Embryonic facial prominence (tissue), 1 donor: Measurements from ENCODE around the gene DSC3.

Source experiments
- DNase-seq: peaks from one replicate; pipeline ENCODE4 v3.0.0-alpha.2; 2016; ENCODE audit errors: extremely low spot score

DSC3 gene

DNA sequence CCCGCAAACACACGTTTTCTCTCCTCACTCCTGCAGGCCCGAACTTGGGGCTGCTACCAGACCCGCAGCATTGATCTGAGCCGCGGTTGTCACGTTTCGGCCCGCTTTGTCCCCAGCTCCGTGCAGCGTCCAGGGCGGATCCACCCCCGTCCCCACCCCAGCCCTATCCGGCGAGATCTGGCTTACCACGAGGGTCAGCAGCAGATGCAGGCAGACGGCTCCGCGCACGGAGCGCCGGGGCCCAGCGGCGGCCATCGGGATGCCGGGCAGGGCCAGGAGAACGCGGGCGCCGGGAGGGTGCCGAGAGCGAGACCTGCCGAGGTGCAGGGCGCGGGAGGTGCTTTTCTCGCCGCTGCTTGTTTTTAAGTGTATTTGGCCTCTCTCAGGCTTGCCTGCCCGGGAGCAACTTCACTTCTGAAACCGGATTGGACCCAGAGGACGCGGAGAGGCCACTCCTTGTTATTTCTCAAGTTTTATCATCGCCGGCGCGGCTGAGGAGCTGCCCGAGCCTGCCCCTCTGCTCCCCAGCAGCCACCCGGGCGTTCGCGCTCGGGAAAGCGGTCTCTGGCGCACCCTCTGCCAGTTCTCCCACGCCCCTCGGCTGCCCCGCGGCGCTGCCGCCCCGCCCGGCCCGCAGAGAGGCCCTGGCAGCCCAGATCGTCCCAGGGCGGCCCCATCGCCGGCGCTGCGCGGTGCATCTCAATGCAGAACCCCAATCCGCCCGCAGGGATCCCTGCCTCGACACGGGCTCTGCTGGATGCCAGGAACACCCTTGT is at the start of gene DSC3:
DSC3 (minus strand) TSS at position 337 of the 776 bp plus-strand sequence; CDS start at position 255, 82 bp downstream.
- DNase-seq: peak; percentile 13

DNA sequence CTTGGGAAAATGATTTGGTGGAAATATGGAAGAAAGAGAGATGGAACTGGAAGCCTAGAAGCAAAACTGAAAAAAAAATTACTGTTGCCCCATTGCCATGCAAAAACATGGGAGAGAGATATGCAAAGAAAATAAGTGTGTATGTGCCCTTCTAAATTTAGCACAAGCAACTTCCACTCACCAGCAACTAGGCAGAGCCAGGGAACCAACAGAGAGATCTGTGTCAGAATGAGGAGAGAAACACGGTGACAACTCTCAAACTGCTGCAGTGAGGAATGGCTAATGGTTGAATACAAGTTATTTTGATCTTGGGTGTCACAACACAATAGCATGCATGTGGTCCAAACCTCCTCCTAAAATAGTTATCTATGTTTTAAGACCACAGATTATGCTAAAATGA is 48.8 kb upstream of the DSC3 start:
- DNase-seq: no peak

DNA sequence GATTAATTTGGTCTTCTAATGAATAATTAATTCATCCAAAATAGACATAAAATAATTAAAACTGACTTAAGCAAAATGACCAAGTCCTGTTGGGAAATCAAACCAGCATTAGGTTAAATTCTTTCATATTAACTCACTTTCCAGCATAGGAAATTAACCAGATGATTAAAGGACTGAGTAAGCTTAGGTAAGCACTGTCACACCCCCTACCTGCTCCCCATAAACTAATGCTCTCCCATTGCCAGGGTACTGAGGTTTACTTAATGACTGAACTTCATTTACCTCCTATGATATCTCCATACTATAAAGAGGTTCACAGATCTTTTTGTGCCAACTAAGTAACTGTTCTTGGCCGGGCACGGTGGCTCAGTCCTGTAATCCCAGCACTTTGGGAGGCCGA is 46.0 kb upstream of the DSC3 start:
- DNase-seq: no peak

DNA sequence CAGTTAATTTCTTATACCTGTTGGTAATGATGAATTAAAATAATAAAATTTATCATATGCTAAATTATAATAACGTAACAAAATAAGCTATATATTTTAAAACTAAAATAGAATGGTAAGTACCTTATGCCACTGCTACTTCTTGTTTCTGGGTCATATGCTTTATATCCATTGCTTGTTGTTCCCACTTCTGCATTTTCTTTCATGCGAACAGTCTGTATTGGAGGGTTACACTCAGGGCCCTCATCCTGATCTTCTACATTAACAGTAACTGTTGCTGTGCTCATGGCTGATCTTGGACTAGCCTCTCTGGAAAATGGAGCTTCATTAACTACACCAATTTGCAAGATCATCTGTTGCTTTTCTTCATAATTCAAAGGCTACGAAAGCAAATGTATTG is 37.4 kb upstream of the DSC3 start:
- no peak for DNase-seq

DNA sequence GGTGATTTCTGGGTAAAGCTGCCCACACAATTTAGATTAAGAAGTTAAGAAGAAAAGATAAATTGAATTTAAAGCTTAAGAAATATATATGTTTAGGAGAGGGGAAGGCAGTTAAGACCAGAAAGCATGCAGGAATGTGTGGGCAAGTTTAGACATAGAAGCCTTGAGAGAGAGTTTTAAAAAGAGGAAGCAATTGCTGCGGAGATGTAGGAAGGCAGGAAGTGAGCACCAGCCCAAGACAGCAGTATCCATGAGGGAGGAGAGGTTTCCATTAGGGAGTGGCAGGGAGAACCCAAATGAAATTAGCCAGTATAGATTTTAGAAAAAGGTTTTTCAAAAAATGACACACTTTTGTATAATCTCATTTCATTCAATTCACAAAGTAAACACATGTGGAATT is 35.3 kb upstream of the DSC3 start:
- no peak for DNase-seq

DNA sequence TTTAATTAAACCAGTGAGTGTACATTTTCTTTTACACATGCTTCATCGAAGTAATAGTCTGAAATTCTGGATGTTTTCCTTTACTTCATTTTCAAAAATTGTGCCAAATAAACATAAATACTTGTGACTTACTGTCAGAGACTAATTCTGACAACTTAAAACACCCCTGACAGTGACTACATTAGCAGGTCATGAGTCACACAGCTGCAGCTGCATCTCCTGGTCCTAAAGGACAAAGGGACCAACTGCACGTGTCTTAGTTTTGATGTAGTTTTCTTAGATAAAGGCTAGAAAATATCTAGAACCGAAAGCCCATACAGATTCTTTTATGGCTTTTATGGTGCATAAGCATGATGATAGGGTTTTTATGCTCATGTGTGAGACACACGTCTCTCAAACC is 29.6 kb upstream of the DSC3 start:
- DNase-seq: no peak

DNA sequence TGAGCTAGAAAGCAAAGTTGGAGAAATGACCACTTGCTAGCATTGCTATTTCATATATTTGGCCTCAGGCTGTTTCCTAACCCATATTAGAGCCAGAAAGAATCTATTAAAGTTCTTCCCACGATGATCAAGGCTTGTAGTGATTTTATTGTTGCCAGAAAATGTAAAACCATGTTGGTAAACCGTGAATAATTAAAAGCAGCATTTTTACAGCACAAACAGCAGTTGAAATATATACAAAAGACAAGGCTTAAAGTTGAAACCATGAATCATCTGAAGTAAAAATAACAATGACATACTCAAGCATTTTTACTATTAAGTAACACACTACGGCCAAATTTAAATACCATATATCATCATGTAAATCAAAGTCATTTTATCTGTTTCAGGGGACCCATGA is 27.7 kb upstream of the DSC3 start:
- DNase-seq: peak; percentile 9

DNA sequence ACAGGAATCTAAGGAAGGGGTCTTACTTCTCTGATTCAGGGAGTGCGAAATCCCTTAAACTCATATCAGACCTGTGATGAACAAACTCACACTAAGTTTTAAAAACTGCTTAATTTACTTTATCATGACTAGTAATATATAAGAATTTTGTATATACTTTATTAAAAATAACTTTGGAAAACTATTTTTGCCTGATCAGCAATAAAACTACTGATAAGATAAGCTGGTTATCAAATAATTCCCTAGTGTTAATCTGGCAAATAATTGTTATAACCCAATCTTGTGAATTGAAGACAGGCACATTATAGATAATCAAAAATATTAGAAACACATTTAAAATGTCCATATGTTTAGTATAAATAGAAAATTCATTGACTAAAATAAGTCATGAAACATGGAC is 23.7 kb upstream of the DSC3 start:
- DNase-seq: no peak

DNA sequence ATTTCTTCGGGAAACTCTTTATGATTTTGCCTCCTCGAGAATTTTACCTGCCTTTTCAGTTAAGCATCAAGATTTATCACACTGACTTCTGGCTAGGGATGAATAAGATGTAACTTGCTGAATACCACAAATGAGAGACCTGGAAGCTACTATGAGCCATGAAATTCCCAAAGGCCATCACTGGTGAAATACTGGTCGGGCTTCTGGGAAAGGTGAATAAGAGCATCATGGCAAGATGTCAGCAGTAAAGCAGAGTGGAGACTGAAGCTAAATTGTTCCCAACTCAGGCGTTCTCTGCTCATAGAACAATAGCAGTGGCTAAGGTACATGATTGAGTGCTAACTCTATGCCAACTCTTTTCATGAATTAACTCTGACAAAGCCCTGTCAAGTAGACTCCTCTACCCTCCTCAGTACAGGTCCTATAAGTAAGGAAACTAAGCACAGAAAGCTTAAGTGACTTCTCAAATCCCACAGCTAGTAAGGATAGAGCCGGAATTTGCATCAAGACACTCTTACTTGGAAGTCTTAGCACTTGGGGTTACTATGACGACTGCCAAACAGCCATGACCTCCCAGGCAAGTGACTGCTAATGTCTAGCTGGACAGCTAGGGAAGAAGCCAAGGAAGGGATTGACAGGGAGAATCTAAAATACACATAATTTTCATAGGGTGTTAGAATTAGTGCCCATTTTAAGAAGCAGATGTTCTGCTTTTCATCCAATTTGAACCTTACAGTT is 22.7 kb upstream of the DSC3 start:
- DNase-seq: no peak

DNA sequence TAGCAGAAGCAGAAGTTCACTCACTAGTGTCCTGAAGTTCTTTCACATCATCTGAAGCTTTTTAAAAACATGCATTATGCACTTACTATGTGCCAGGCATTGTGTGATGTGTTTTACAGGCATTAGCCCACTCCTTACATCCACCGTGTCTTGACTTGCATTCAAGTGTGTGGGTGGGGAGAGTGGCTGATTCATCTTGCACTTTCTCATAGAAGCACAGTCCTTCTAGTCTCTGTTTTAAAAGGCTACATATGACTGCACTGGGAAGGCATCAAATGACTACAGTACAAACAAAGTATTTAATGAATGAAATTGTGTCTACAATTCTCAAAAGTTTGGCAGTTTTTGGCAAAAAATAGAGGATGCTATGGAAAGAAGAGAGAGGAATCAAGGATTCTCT is 21.6 kb upstream of the DSC3 start:
- DNase-seq: no peak

DNA sequence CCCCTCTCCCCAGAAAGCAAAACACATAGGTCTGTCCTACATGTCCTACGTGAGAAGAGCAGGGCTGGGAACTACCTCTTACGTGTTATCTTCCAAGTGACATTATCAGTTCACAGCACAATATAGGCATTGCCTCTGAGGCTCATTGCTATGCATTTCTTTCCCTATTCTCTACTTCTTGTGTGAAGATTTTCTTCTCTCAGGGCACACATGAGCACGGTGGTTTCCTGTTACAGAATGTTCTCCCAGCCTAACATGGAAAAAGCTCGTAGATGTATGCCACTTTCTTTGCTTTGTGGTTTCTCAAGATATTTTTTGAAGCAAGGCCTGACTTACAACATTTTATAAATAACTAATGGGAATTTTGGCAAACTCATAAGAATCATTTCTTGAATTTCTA is 19.4 kb upstream of the DSC3 start:
- no peak for DNase-seq

DNA sequence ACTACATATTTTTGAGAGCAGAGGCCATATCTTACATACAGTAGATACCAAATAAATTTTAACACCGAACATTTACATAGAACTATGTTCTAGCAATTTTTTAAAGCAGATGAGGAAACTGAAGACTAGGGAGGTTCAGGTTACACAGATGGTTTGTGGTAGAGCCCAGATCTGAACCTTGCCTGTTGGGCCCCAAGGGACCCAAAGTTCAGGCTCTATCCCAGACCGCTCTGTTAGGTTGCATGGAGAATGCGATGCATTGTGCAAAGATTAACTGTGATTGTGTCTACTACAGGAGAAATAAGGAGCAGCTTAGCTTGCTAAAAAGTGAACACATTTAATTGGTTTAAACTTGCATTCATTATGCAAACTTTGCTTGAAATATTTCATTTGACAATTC is 16.4 kb upstream of the DSC3 start:
- DNase-seq: no peak

DNA sequence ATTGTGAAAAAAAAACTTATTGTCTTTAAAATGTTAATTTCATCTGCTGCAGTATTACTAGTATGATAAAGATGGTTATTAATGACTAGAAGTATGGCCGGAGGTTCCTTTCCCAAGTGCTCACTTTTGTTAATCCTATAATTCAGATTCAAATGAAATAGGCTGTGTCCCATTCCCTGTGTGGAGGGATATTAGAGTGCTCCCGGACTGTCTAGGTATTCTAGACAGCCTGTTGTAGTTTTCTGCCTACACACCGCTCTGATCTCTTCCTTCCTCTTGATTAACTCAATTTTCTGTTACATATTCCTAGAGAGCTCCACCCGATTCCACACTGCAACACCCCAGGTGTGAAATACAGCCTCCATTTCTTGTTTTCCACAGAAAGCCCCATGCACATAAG is 15.4 kb upstream of the DSC3 start:
- DNase-seq: no peak

DNA sequence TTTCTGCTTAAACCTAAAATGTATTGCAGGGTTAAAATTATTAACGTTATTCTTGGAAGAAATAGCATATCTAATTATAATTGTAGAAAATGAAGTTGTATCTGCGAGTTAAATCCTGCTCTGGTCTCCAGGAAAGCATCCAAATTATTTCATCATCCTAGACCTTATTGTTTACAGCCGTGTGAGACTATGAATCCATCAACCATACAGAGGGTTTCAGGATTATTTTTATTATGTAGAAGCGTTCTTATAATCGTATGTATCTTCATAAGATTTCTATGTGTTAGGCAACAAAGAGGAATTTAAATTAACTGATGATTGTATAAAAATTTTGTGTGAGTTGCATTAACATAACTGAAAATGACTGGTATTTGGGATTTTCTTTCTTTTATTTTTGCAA is 14.5 kb upstream of the DSC3 start:
- no peak for DNase-seq

DNA sequence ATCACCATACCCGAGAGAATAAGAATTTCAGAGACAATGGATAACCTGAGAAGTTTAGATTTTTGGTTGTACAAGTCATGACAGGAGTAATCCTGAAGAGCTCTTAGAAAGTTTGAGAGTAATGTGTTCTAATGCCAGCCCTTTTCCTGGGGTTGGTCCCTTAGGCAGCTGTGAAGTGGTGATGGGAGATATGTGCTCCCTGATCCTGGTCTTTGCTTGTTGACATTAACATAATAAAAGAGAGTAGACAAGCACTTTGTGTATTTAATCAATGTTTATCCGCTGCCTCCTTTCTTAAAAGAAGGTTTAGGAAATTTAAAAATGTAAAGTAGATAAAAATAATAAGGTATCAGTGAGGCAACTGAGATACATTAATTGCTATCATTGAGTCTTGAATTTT is 13.8 kb upstream of the DSC3 start:
- no peak for DNase-seq

DNA sequence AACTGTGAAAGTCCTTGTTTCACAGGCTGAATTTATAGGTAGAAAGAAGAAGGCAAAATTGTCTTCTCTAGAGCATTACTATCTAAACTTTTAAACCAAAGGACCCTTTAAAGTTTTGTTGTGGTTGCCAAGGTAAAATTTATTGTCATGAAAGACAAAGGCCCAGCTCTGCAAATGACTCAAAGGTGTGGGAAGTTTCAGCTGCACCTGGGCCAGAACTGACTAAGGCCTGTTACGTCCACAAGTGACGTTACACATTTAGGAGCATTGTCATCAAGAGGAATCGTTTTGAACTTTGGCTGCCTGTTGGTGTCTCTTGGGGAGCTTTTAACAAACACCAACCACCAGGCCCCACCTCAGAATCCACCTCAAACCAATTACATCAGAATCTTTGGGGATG is 8.1 kb upstream of the DSC3 start:
- no peak for DNase-seq

DNA sequence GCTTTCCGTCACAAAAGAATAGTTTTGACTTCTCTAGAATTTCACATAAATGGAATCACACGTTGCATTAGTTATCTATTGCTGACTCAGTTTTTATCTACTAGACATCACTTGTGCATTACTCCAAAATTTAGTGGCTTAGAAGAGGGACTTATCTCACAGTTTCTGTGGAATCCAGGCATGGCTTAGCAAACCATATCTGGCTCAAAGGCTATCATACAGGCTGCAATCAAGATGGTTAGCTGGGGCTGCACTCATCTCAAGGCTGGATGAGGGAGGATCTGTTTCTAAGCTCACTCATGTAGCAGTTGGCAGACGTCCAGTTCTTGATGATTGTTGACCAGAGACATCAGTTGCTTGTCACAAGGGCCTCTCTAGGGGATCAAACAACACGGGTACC is 6.6 kb upstream of the DSC3 start:
- no peak for DNase-seq

DNA sequence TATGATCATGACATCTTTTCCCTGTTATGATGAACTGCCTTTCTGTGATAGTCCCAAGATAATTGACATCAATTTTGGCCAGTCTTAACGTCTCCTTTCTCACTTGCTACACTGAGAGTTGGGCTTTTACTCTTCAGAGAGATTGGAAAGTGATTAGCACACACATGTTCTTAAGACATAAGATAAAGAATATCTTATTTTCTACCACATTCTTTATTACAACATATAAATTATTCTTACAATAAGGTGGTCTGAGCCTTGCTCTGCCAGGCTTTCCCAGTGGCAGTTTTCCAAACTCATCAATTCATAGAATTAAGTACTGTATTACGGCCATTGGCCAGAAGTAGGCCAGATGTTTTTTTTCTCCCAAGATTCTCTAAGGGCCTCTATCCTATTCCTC is 5.7 kb upstream of the DSC3 start:
- DNase-seq: no peak

DNA sequence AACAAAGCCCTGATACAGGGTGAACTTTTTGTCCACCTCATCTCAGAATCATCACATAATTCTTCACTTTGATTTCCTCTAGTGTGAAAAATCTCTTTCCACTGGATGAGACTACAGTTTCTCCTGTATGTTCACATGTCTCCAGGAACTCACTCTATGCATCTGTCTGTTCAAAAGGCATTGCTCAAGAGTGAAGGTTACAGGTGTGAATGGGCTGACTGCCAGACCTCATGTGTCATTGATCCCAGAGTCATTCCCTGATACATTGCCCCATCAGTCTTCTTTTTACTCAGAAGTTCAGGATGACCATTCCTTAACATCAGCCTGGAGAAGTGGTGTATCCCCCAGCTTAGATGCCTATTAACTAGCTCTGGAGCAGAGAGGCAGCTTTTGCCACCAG is 4.4 kb upstream of the DSC3 start:
- DNase-seq: no peak

DNA sequence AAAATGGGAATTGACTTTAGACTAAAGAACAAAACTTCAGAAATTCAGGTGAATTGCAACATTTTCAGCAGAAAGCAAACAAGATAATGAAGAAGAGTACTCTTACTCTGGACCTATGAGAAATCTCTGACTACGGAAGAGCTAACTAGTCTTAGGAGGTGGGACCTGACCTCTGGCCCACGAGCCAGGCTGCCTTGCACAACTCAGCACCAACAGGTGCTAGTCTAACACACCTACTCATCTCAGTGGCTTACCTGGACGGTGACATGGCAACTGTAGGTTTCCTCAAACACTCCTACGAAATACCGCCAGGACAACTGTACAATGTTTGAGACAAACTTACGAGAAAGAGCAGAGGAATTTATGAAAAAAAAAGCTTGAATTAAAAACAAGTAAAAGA is 3.1 kb upstream of the DSC3 start:
- DNase-seq: no peak

DNA sequence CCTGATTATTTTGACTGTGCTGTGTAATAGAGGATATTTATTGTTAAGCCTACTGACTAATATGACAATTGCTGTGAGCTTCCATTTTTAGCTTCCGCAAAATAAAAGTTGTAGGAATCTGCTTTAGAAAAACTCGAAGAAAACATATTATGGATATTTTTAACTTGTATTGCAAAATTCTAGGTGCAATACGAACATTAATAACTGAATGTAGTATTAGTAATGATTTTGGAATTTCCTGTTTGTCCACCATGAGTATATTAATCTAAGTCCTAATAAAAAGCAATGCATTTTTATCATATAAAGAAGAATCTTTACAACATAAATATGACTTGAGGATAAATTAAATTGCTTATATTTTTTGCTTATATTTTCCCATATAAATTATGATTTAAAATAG is 2.4 kb upstream of the DSC3 start:
- no peak for DNase-seq

DNA sequence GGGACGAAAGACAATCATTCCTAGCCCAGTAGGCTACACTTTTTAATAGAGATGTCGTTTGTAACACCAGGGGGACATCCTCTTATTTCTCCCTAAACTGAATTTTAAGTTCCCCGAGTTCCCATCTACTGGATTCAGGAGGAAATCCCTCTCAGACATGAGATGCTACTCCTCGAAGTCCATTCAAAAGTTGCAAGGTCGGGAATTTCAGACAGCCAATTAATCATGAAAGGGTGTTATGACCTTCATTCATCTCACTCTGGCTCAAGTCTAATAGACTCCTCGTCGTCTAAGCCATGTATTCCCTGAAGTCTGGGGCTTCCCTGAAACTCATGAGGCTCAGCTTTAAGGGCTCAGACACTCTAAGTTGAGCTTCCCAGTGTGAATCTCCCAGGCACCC is 1.2 kb upstream of the DSC3 start:
- no peak for DNase-seq

DNA sequence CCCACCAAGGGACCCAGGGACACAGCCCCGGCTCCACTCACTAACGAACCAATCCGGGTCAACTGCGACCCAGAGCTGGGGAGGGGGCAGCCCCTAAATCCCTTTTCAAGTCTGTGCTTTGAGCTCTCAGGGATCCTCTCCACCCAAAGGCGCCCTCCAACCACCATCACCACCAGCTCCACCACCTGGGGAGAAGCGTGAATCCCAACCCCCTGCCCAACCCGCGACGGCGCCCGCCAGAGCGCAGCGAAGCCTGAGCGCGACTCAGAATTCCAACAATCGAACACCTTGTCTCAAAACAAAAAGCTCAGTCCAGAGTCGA is 497 bp downstream of the DSC3 start:
- no peak for DNase-seq
